ENCODE data around the gene PCBP2.
"Not testable (repeated sequence)": the region's sequence is repeated elsewhere in the genome, so short reads cannot be mapped to it uniquely, and the experiment has no call there.

Gene PCBP2

DNA sequence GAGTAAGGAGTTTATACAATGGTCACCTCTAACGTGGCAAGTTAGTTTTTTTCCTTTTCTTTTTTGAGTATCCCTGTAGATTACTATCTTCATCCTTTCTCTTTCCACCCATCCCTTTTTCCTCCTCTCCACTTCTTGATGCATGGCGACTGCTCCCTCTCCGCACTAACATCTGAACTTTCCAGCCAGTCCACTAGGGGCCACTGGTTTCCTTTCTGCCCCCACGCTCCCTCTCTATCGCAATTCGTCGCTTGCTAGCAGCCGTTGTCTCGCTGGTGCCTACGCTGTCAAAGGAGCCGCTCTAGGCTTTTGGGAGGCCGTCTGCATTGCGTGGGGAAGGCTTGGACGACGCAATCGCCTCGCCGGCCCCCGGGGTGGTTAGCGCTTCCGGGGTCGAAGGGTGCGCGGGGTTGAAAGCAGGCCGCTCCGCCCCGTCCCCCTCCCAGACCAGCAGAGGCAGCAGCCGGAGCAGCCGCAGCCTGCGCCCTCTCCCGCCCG is at the start of gene PCBP2:
PCBP2 (plus strand) TSS at position 442 of the 498 bp plus-strand sequence. CDS start 2,699 bp downstream, outside the sequence.
- DNase-seq (ENCODE audit: low read depth): peak; percentile 99

DNA sequence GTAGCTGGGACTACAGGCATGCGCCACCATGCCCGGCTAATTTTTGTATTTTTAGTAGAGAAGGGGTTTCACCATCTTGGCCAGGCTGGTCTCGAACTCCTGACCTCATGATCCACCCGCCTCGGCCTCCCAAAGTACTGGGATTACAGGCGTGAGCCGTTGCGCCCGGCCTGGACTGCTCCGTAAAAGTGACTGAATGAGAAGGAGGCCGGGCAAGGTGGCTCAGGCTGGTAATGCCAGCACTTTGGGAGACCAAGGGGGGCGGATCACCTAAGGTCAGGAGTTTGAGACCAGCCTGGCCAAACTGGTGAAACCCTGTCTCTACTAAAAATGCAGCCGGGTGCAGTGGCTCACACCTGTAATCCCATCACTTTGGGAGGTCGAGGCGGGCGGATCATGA is 49.6 kb upstream of the PCBP2 start:
- DNase-seq (ENCODE audit: low read depth): not testable (repeated sequence)

- DNase-seq (ENCODE audit: low read depth): no peak
Observed at GRCh38 chr12:53402871-53403270, 49.0 kb upstream of the PCBP2 start.

- no peak for DNase-seq (ENCODE audit: low read depth)
Observed at GRCh38 chr12:53410951-53411350, 41.0 kb upstream of the PCBP2 start.

- no peak for DNase-seq (ENCODE audit: low read depth)
Observed at GRCh38 chr12:53413485-53414204, 38.3 kb upstream of the PCBP2 start.

DNA sequence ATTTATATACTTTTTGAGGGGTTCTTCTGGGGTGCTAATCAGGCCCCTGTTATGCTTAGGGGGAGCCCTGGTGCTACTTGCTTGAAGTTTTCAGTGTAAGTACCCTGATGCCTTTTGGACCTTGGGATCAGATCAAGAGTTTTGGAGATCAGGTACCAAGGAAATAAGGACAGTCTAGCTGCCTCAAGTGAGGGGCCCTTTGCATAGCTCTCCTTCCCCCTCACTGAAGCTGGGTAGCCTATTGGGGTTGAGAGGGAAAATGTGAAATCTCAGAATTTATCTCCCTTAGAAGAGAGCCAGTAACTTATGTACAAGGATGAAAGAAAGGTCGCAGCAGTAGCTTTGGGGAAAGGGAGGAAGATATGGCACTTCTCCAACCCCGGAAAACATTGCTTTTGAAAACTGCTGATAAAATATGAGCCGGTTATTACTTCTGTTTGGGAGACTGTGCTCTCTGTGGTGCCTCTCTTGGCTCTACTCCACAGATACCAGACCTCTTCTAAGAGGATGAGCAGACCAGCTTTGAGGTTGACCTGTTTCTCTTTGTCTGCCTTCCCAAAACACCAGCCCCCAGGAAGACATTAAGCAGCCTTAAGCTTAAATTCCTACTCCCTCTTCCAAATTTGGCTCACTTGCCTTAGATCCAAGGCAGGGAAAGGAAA is 37.0 kb upstream of the PCBP2 start:
- DNase-seq (ENCODE audit: low read depth): no peak

GRCh38 chr12:53415752-53416389 is 36.0 kb upstream of the PCBP2 start:
- DNase-seq (ENCODE audit: low read depth): not testable (repeated sequence)

GRCh38 chr12:53417291-53417816 is 34.5 kb upstream of the PCBP2 start:
- not testable (repeated sequence) for DNase-seq (ENCODE audit: low read depth)

- DNase-seq (ENCODE audit: low read depth): no peak
Observed at GRCh38 chr12:53418221-53418620, 33.7 kb upstream of the PCBP2 start.

DNA sequence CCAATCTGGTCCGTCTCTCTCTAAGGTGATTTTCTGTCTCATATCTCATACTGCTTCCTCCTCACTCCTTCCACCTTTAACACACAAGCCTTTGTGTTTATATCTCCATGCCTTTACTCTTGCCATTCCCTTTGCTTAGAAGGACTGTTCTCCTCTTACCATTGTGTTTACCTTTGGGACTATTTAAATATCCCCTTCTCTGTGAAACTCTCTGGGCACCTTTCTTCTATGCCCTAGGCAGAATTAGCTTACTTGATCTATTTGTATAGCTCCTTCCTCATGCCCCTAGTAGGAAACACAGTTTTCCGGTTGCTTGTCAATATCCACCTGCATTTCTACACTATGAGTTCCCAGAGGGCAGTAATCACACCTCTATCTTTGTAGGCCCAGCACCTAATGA is 32.1 kb upstream of the PCBP2 start:
- DNase-seq (ENCODE audit: low read depth): no peak

- not testable (repeated sequence) for DNase-seq (ENCODE audit: low read depth)
Observed at GRCh38 chr12:53422247-53422646, 29.7 kb upstream of the PCBP2 start.

DNA sequence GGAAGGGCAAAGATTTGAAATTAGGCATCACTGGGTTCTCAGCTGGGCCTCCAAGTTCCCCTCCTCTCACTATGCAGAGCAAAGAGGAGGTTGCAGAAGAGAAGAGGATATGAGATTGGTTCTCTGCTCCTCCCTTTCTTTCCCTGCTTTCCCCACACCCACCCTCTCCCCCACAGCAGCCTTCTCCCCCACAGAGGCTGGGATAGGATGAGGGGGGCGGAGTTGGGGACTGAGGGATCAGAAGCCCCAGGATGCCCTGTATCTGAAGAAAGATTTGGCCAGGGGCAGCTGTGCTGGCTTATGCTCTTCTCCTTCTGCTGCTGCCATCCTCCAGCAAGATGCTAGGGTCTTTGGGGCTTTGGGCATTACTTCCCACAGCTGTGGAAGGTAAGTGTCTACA is 28.3 kb upstream of the PCBP2 start, which contains the start of gene AMHR2:
AMHR2 (plus strand) TSS at position 259 of the 400 bp plus-strand sequence; CDS start at position 339, 80 bp downstream.
- no peak for DNase-seq (ENCODE audit: low read depth)

GRCh38 chr12:53424626-53425514 is 27.0 kb upstream of the PCBP2 start:
- no peak for DNase-seq (ENCODE audit: low read depth)

DNA sequence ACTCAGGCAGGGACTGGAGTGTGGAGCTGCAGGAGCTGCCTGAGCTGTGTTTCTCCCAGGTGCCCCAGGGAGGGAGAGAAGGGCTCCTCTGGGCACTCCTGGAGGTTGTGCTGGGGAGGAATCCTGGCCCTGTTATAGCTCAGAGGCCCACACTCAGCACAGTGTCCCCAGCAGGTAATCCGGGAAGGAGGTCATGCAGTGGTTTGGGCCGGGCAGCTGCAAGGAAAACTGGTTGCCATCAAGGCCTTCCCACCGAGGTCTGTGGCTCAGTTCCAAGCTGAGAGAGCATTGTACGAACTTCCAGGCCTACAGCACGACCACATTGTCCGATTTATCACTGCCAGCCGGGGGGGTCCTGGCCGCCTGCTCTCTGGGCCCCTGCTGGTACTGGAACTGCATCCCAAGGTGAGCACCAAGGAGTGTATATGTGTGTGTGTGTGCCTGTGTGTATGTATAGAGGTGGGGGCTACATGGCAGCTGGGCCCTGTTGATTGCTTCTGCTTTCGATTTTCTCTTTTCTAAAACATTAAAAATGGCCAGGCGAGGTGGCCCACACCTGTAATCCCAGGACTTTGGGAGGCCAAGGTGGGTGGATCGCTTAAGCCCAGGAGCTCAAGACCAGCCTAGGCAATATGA is 26.3 kb upstream of the PCBP2 start:
- DNase-seq (ENCODE audit: low read depth): no peak

GRCh38 chr12:53427905-53428594 is 23.9 kb upstream of the PCBP2 start:
- DNase-seq (ENCODE audit: low read depth): peak; percentile 27

- DNase-seq (ENCODE audit: low read depth): no peak
Observed at GRCh38 chr12:53428741-53429140, 23.2 kb upstream of the PCBP2 start.

GRCh38 chr12:53430116-53430515 is 21.8 kb upstream of the PCBP2 start:
- no peak for DNase-seq (ENCODE audit: low read depth)

- no peak for DNase-seq (ENCODE audit: low read depth)
Observed at GRCh38 chr12:53431187-53431586, 20.7 kb upstream of the PCBP2 start.

GRCh38 chr12:53435326-53435725 is 16.6 kb upstream of the PCBP2 start:
- not testable (repeated sequence) for DNase-seq (ENCODE audit: low read depth)

DNA sequence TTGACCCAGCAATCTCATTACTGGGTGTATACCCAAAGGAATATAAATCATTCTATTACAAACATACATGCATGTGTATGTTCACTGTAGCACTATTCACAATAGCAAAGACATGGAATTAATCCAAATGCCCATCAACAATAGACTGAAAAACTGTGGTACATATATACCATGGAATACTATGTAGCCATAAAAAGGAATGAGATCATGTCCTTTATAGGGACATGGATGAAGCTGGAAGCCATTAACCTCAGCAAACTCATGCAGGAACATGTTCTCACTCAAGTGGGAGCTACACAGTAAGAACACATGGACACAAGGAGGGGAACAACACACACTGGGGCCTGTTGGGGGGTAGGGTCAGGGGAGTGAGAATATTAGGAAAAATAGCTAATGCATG is 12.3 kb upstream of the PCBP2 start:
- DNase-seq (ENCODE audit: low read depth): not testable (repeated sequence)
